HG03039 (cell line): ENCODE data around the gene MCL1.
"Not testable (repeated sequence)": the region's sequence is repeated elsewhere in the genome, so short reads cannot be mapped to it uniquely, and the experiment has no call there.

Experiments used
- ATAC-seq: cut with Tn5 transposase; IDR thresholded peaks from one replicate; pipeline ENCODE4 v1.9.1; 2021; ENCODE audit warnings: mild to moderate bottlenecking, moderate library complexity; ENCODE audit not compliant: unreplicated experiment

The MCL1 gene

DNA sequence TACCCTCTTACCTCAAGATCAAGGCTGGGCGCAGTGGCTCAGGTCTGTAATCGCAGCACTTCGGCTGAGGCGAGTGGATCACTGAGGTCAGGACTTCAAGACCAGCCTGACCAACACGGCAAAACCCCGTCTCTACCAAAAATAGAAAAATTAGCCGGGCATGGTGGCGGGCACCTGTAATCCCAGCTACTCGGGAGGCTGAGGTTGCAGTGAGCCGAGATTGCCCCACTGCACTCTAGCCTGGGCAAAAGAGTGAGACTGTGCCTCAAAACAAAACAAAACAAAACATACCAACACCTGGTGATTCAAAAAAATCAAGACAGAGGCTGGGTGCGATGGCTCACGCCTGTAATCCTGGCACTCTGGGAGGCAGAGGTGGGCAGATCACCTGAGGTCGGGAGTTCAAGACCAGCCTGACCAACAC is 5.8 kb downstream of the MCL1 start:
- not testable (repeated sequence) for ATAC-seq

- no peak for ATAC-seq
Measured at GRCh38 chr1:150572918-150573647, 6.3 kb downstream of the MCL1 start.

- no peak for ATAC-seq
Measured at GRCh38 chr1:150568594-150568966, 10.8 kb downstream of the MCL1 start.

GRCh38 chr1:150567717-150568593 is 11.5 kb downstream of the MCL1 start:
- peak; percentile 10 for ATAC-seq

GRCh38 chr1:150567341-150567716 is 12.1 kb downstream of the MCL1 start:
- peak; percentile 20 for ATAC-seq

GRCh38 chr1:150566589-150567340 is 12.6 kb downstream of the MCL1 start:
- ATAC-seq: no peak

- ATAC-seq: not testable (repeated sequence)
Measured at GRCh38 chr1:150565240-150565991, 14.0 kb downstream of the MCL1 start.

GRCh38 chr1:150564051-150564991 is 15.1 kb downstream of the MCL1 start:
- no peak for ATAC-seq

- no peak for ATAC-seq
Measured at GRCh38 chr1:150563340-150564038, 15.9 kb downstream of the MCL1 start.

- ATAC-seq: peak; percentile 32
Measured at GRCh38 chr1:150562446-150563339, 16.7 kb downstream of the MCL1 start.

- ATAC-seq: peak; percentile 34
Measured at GRCh38 chr1:150561974-150562445, 17.4 kb downstream of the MCL1 start.

DNA sequence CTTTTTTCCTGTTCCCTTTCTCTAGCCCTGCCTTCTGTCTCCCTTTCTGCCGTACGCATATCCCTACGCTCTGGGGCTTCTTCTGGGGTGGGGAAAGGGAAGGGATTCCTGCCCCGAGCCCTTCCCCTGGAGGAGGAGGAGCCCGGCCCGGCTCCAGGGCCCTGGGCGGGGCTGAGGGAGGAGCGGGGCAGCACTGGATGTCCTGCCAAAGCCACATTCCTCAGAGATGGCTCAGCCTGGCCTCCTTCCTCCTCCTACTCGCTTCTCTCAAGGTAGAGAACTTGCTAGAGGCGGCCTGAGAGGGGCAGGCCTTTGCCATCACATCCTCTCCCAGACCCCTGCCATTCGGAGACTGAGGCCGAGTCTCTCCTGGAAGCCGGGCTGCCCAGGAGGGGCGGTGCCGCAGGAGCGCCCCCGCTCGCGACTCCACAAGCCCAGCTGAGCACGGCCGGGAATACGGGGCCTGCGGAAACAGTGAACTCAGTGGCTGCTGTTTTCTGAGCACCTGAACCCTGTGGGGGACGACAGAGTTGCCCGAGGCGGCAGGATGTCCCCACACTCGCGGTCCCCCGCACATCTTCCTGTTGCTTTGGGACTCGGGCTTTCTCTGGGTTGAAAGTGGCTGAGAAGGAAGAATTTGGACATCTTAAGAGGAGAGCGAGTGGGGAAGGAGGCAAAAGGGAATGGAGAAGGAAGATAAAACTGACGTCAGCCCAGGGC is 18.0 kb downstream of the MCL1 start:
- ATAC-seq: peak; percentile 24

GRCh38 chr1:150560576-150561253 is 18.7 kb downstream of the MCL1 start:
- ATAC-seq: peak; percentile 28

DNA sequence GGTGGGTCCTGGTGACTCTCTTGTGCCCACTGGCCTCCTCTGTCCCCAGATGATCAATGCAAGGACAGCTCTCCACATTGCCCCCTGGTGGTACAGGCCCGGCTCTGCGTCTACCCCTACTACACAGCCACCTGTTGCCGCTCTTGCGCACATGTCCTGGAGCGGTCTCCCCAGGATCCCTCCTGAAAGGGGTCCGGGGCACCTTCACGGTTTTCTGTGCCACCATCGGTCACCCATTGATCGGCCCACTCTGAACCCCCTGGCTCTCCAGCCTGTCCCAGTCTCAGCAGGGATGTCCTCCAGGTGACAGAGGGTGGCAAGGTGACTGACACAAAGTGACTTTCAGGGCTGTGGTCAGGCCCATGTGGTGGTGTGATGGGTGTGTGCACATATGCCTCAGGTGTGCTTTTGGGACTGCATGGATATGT is 19.4 kb downstream of the MCL1 start:
- no peak for ATAC-seq

DNA sequence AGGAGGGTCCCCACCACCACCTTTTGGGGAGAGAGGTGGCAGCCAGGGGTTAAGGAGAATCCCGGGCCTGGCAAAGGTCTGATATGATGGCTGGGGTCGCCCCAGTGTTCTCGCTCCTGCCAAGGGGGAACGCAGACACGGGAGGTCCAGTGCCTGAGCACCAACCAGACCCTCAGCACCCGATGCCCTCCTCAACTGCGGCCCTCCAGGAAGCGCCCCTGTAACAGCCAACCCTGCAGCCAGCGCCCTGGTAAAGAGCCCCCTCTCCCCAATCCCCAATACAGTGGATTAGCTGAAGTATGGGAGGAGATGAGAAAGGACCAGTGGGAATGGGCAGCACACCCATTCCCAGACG is 19.8 kb downstream of the MCL1 start:
- ATAC-seq: no peak

DNA sequence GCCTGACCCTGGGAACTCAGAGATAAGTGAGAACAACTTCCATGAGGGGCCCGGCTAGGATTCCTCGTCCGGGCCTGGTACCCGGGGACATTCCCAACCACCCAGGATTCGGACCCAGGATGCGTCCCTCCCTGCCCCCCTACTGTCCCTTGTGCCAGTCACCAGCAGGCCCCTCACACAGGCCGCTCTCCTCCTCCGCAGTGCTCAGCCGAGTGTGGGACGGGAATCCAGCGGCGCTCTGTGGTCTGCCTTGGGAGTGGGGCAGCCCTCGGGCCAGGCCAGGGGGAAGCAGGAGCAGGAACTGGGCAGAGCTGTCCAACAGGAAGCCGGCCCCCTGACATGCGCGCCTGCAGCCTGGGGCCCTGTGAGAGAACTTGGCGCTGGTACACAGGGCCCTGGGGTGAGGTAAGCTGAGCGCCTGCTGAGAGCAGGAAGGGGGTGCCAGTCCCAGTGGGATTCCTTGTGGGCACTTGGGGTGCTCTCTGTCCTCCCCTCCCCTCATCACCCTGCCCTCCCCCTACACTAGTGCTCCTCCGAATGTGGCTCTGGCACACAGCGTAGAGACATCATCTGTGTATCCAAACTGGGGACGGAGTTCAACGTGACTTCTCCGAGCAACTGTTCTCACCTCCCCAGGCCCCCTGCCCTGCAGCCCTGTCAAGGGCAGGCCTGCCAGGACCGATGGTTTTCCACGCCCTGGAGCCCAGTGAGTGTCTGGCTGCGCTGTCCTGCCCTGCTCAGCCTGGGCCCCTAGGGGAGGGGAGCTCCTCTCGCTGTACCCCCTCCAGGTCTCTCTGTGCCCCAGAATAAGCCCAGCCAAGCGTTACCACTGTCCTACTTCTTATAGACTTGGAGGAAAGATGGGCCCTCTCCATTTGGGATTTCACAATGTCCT is 20.4 kb downstream of the MCL1 start:
- ATAC-seq: no peak
